H1 (cell line): ENCODE data around the gene TMEM182. TPM values are rescaled to one million over a fixed set of nuclear protein-coding genes. Genes with fewer than 3 reads are reported as not detected.

ENCODE experiments used
- CTCF ChIA-PET: fragments of 300-600 bp; sonication (Branson Sonifier 250); formaldehyde crosslinking; loops from one replicate; lab custom pipeline; 2021; ENCODE audit not compliant: partially characterized antibody; lab: Charles Lee
- POLR2A ChIA-PET: fragments of 300-600 bp; sonication (Branson Sonifier 250); formaldehyde crosslinking; loops from one replicate; lab custom pipeline; 2021; ENCODE audit warnings: inconsistent platforms; ENCODE audit not compliant: partially characterized antibody; lab: Charles Lee
- DNase-seq, 2 experiments: peaks; one replicate each; pipeline versions ENCODE4 v3.0.0 to v3.0.0-alpha.2; 2010 to 2022; ENCODE audit warnings: low spot score in 2 of 2, low read depth in 1 of 2, mixed read lengths in 1 of 2
- FAIRE-seq: peaks from 2 replicates; lab custom pipeline; 2011; peaks lifted over from hg19 to GRCh38; lab: Jason Lieb, UNC
- H2AFZ ChIP-seq: 2 replicates; pipeline ENCODE4 v1.8.1; 2012; ENCODE audit warnings: low read length, inconsistent platforms
- H2AK5ac ChIP-seq: 2 replicates; pipeline ENCODE4 v1.6.1; 2013; ENCODE audit warnings: low read depth, low read length
- H2BK120ac ChIP-seq: replicated peaks from 2 replicates; pipeline ENCODE3; 2013; ENCODE audit warnings: low read depth, low read length, inconsistent platforms
- H2BK12ac ChIP-seq: 2 replicates; pipeline ENCODE4 v1.6.1; 2013; ENCODE audit warnings: low read depth, low read length
- H2BK15ac ChIP-seq: 2 replicates; pipeline ENCODE4 v1.6.1; 2013; ENCODE audit warnings: low read length
- H2BK20ac ChIP-seq: 2 replicates; pipeline ENCODE4 v1.6.1; 2013; ENCODE audit warnings: low read length
- H2BK5ac ChIP-seq: 2 replicates; pipeline ENCODE4 v1.6.1; 2013; ENCODE audit warnings: low read depth, low read length
- H3K14ac ChIP-seq: 2 replicates; pipeline ENCODE4 v1.6.1; 2013; ENCODE audit warnings: inconsistent platforms; ENCODE audit not compliant: insufficient read length
- H3K18ac ChIP-seq: 2 replicates; pipeline ENCODE4 v1.6.1; 2013; ENCODE audit warnings: low read length; ENCODE audit errors: extremely low read depth
- H3K23ac ChIP-seq: 2 replicates; pipeline ENCODE4 v1.6.1; 2013; ENCODE audit warnings: inconsistent platforms; ENCODE audit not compliant: insufficient read length
- H3K23me2 ChIP-seq: 2 replicates; pipeline ENCODE4 v1.6.1; 2013; ENCODE audit warnings: low read depth, low read length
- H3K27ac ChIP-seq: 2 replicates; pipeline ENCODE4 v1.6.1; 2011; ENCODE audit warnings: low read depth, low read length, inconsistent platforms
- H3K27me3 ChIP-seq, 4 experiments: replicated peaks in 1 of 4; 1 replicate in 1 of 4; 2 replicates in 3 of 4; pipeline versions ENCODE4 v1.6.1 to v1.8.1; 2011 to 2013; ENCODE audit warnings: low read length in 3 of 4, mild to moderate bottlenecking in 3 of 4, inconsistent platforms in 2 of 4, mixed read lengths in 2 of 4, moderate library complexity in 1 of 4; ENCODE audit not compliant: control insufficient read depth in 3 of 4, insufficient read depth in 3 of 4; ENCODE audit errors: extremely low read depth in 1 of 4
- H3K36me3 ChIP-seq, 4 experiments: 2 replicates each; pipeline versions ENCODE4 v1.6.1 to v1.8.1; 2011 to 2013; ENCODE audit warnings: mild to moderate bottlenecking in 4 of 4, low read length in 3 of 4, moderate library complexity in 2 of 4, control low read depth in 1 of 4, inconsistent platforms in 1 of 4; ENCODE audit not compliant: insufficient read depth in 4 of 4, control insufficient read depth in 2 of 4
- H3K4ac ChIP-seq: replicated peaks from 2 replicates; pipeline ENCODE3; 2013; ENCODE audit warnings: low read length, low read depth, mixed read lengths, inconsistent platforms; ENCODE audit not compliant: insufficient read length
- H3K4me1 ChIP-seq, 4 experiments: replicated peaks in 1 of 4; 1 replicate in 1 of 4; 2 replicates in 3 of 4; pipeline versions ENCODE4 v1.6.1 to v1.8.1; 2011 to 2013; ENCODE audit warnings: low read length in 3 of 4, inconsistent platforms in 2 of 4, mixed read lengths in 1 of 4; ENCODE audit not compliant: insufficient read depth in 4 of 4, control insufficient read depth in 3 of 4
- H3K4me2 ChIP-seq, 2 experiments: 2 replicates each; pipeline versions ENCODE4 v1.6.1 to v1.8.1; 2011 to 2013; ENCODE audit warnings: low read depth in 2 of 2, low read length in 2 of 2, control low read depth in 1 of 2, inconsistent platforms in 1 of 2, mild to moderate bottlenecking in 1 of 2; ENCODE audit not compliant: insufficient read depth in 1 of 2
- H3K4me3 ChIP-seq, 4 experiments: fragments of 200-600, 300-600 bp in 1 of 4; sonication (generic), shearing (Covaris generic), sonication (Bioruptor Twin) in 1 of 4; 2 replicates each; pipeline versions ENCODE4 v1.5.1 to v1.8.1; 2011 to 2016; ENCODE audit warnings: low read length in 4 of 4, low read depth in 3 of 4, control low read depth in 2 of 4, inconsistent platforms in 2 of 4, mild to moderate bottlenecking in 2 of 4, mixed read lengths in 1 of 4, moderate library complexity in 1 of 4; ENCODE audit not compliant: insufficient read depth in 2 of 4; ENCODE audit errors: extremely low read depth in 1 of 4
- H3K56ac ChIP-seq: replicated peaks from 2 replicates; pipeline ENCODE3; 2013; ENCODE audit warnings: low read depth, mild to moderate bottlenecking, mixed read lengths, low read length, inconsistent platforms; ENCODE audit not compliant: insufficient read length
- H3K79me1 ChIP-seq: 2 replicates; pipeline ENCODE4 v1.6.1; 2013; ENCODE audit warnings: low read depth, low read length, control low read depth
- H3K79me2 ChIP-seq, 2 experiments: 2 replicates each; pipeline versions ENCODE4 v1.6.1 to v1.8.1; 2012 to 2013; ENCODE audit warnings: low read length in 2 of 2, mild to moderate bottlenecking in 2 of 2, inconsistent platforms in 1 of 2; ENCODE audit not compliant: insufficient read depth in 2 of 2, control insufficient read depth in 1 of 2
- H3K9ac ChIP-seq, 4 experiments: replicated peaks in 1 of 4; 1 replicate in 1 of 4; 2 replicates in 3 of 4; pipeline versions ENCODE4 v1.6.1 to v1.8.1; 2011 to 2013; ENCODE audit warnings: low read depth in 3 of 4, low read length in 3 of 4, control low read depth in 2 of 4, mild to moderate bottlenecking in 2 of 4, moderate library complexity in 2 of 4, inconsistent platforms in 1 of 4; ENCODE audit errors: extremely low read depth in 1 of 4
- H3K9me3 ChIP-seq, 2 experiments: 2 replicates each; pipeline versions ENCODE4 v1.6.1 to v1.8.1; 2012 to 2013; ENCODE audit warnings: mild to moderate bottlenecking in 2 of 2, moderate library complexity in 2 of 2, control low read depth in 1 of 2, inconsistent platforms in 1 of 2, low read depth in 1 of 2, low read length in 1 of 2, mixed read lengths in 1 of 2; ENCODE audit not compliant: insufficient read depth in 2 of 2
- H4K20me1 ChIP-seq, 2 experiments: replicated peaks in 1 of 2; 2 replicates each; pipeline versions ENCODE3 to v1.8.1; 2011 to 2013; ENCODE audit warnings: inconsistent platforms in 2 of 2, low read length in 2 of 2, mild to moderate bottlenecking in 1 of 2; ENCODE audit not compliant: insufficient read depth in 2 of 2, control insufficient read depth in 1 of 2
- H4K5ac ChIP-seq: 2 replicates; pipeline ENCODE4 v1.6.1; 2013; ENCODE audit warnings: low read length, low read depth, mixed read lengths, inconsistent platforms; ENCODE audit not compliant: insufficient read length
- H4K8ac ChIP-seq: 2 replicates; pipeline ENCODE4 v1.8.0; 2013; ENCODE audit warnings: mild to moderate bottlenecking, moderate library complexity, low read length, inconsistent platforms; ENCODE audit not compliant: insufficient read depth; ENCODE audit errors: extremely low read depth
- H4K91ac ChIP-seq: replicated peaks from 2 replicates; pipeline ENCODE3; 2013; ENCODE audit warnings: low read length, mixed read lengths, inconsistent platforms; ENCODE audit not compliant: insufficient read length
- BCL11A ChIP-seq, 2 experiments: IDR thresholded peaks; one replicate each; pipeline ENCODE4 v1.6.1; 2011; ENCODE audit warnings: low read depth in 2 of 2, low read length in 2 of 2, mild to moderate bottlenecking in 2 of 2
- CBX5 ChIP-seq: fragments of 300-800, 300-1000 bp; sonication (generic); IDR thresholded peaks from 2 replicates; pipeline ENCODE4 v1.7.1; 2016; ENCODE audit warnings: antibody characterized with exemption, low read length, low read depth
- CBX8 ChIP-seq: fragments of 300-800, 300-1000 bp; sonication (generic); IDR thresholded peaks from 2 replicates; pipeline ENCODE4 v1.7.1; 2016; ENCODE audit warnings: low read depth, low read length, borderline replicate concordance
- CHD2 ChIP-seq: IDR thresholded peaks from 2 replicates; pipeline ENCODE4 v1.6.1; 2012; ENCODE audit warnings: low read length, improper control_type of control experiment
- FOSL1 ChIP-seq: IDR thresholded peaks from 2 replicates; pipeline ENCODE4 v1.6.1; 2011; ENCODE audit warnings: mild to moderate bottlenecking, low read depth, low read length, moderate library complexity; ENCODE audit not compliant: insufficient read depth
- GTF2F1 ChIP-seq: IDR thresholded peaks from 2 replicates; pipeline ENCODE4 v1.6.1; 2012; ENCODE audit warnings: low read depth, low read length, improper control_type of control experiment, borderline replicate concordance
- JUND ChIP-seq: IDR thresholded peaks from 2 replicates; pipeline ENCODE4 v1.6.1; 2011; ENCODE audit warnings: mild to moderate bottlenecking, improper control_type of control experiment, low read length
- KDM5A ChIP-seq: fragments of 200-600 bp; IDR thresholded peaks from 2 replicates; pipeline ENCODE4 v1.7.1; 2012; ENCODE audit warnings: mild to moderate bottlenecking, low read length, inconsistent platforms, mixed read lengths
- MAFK ChIP-seq: IDR thresholded peaks from 2 replicates; pipeline ENCODE4 v1.6.1; 2012; ENCODE audit warnings: low read depth, mild to moderate bottlenecking, improper control_type of control experiment, low read length
- NANOG ChIP-seq: IDR thresholded peaks from 2 replicates; pipeline ENCODE4 v1.6.1; 2011; ENCODE audit warnings: low read length, low read depth, mild to moderate bottlenecking, inconsistent platforms; ENCODE audit not compliant: insufficient read depth, poor library complexity, severe bottlenecking
- RBBP5 ChIP-seq: IDR thresholded peaks from 2 replicates; pipeline ENCODE4 v1.7.1; 2012; ENCODE audit warnings: low read depth, mild to moderate bottlenecking, inconsistent platforms, low read length, moderate library complexity, borderline replicate concordance
- SRF ChIP-seq: IDR thresholded peaks from 2 replicates; pipeline ENCODE4 v1.6.1; 2011; ENCODE audit warnings: mild to moderate bottlenecking, low read depth, low read length, moderate library complexity
- TAF1 ChIP-seq: IDR thresholded peaks from 2 replicates; pipeline ENCODE4 v1.6.1; 2011; ENCODE audit warnings: mild to moderate bottlenecking, low read depth, low read length
- TEAD4 ChIP-seq: IDR thresholded peaks from 2 replicates; pipeline ENCODE4 v1.6.1; 2012; ENCODE audit warnings: low read depth, low read length, inconsistent platforms, mixed read lengths
- WGBS, 2 experiments: shearing (Covaris generic) in 1 of 2; methylation state at CpG; one replicate each; pipeline versions ENCODE4 v1.1.6 to v1.1.7; 2013 to 2015; ENCODE audit warnings: low lambda C conversion rate in 2 of 2, mixed read lengths in 2 of 2, inconsistent platforms in 1 of 2, low coverage in 1 of 2, missing lambda C conversion rate in 1 of 2; ENCODE audit not compliant: insufficient replicate concordance in 2 of 2, insufficient coverage in 1 of 2, insufficient read length in 1 of 2; ENCODE audit errors: extremely low coverage in 1 of 2, missing lambda C conversion rate in 1 of 2; 5-methylcytosine and 5-hydroxymethylcytosine counted together
- polyA plus RNA-seq, 7 experiments: library from polyadenylated mRNA; depleted of rRNA in 3 of 7; stranded (reverse) in 5 of 7; unstranded in 2 of 7; fragments of >200 nt in 5 of 7; fragments of 200-250 nt in 2 of 7; gene quantifications; 1 replicate in 5 of 7; 2 replicates in 1 of 7; 4 replicates in 1 of 7; pipeline versions ENCODE4 v1.2.1 to v1.2.3, GENCODE V29; 2011 to 2013; ENCODE audit warnings: missing spikeins in 2 of 7, mixed read lengths in 2 of 7
- total RNA-seq: library from RNA; stranded (reverse); fragmentation: NEBNext Ultra II Directional; extraction: Animal tissue kit (Norgen Biotek cat#: 25700); gene quantifications from 2 replicates; pipeline ENCODE4 v1.2.1, GENCODE V29; 2021

TMEM182 gene
- total and polyA plus RNA-seq, 2 of the 8 experiments (the other 6 are each of a cell fraction or from before 2014, with no cell fraction given), result 3.1 to 4.3 TPM

- Histone ChIP-seq H4K8ac (no peak overlapping the region), H3K4me3 (no peak overlapping the region), H3K23me2 (no peaks in the 10 kb centered on the region), H3K9ac (no peak overlapping the region), H3K27me3 (no peaks in the 10 kb centered on the region), H3K36me3 (no peaks in the 10 kb centered on the region), H3K79me2 (no peaks in the 10 kb centered on the region), H2AFZ (no peak overlapping the region), H3K4me2 (0 out of 4 replicates have a peak overlapping the region, but pooled peaks of 1 of the 2 experiments have one; percentile 18), H2BK120ac (no peak overlapping the region), H3K18ac (no peak overlapping the region), H3K4me1 (0 out of 7 replicates have a peak, but pooled peaks cover 0 to 2% (median 0%) of the 10 kb centered on the region in 4 experiments), H2AK5ac (no peak overlapping the region), H2BK5ac (no peak overlapping the region), H3K23ac (no peak overlapping the region), H4K20me1 (no peaks in the 10 kb centered on the region), H3K79me1 (no peaks in the 10 kb centered on the region), H2BK12ac (no peak overlapping the region), H3K14ac (no peak overlapping the region), H4K5ac (no peak overlapping the region), H2BK20ac (no peak overlapping the region), H2BK15ac (no peak overlapping the region), H3K56ac (no peak overlapping the region), H4K91ac (no peak overlapping the region), H3K4ac (no peak overlapping the region), H3K27ac (no peak overlapping the region), H3K9me3 (no peaks in the 10 kb centered on the region)
- FAIRE-seq (no peak), DNase-seq (no peak)
- POLR2A ChIA-PET, result no interaction called here
- 91% methylated on average over 3 of the region's 3 CpGs; no CpG with 5 or more reads in 1 of the 2 experiments for WGBS, 2 experiments
- CTCF ChIA-PET, result interaction anchor here (0.9 to 7.5 kb wide), 10 partner anchors 8 to 93 kb away, joined by 3 to 122 read pairs (median 16); partner anchors contain the start of gene TMEM182
- TF ChIP-seq NANOG, result no peak
- no peak for TF ChIP-seq SRF
- no peak for TF ChIP-seq FOSL1
- no peak for TF ChIP-seq GTF2F1
- TF ChIP-seq BCL11A (IDR thresholded peaks at IDR 0.05; ENCODE audit: low read depth in 2 of 2, low read length in 2 of 2), result no peak
- TF ChIP-seq MAFK, result no peak
- TF ChIP-seq TEAD4, result no peak
- TF ChIP-seq KDM5A, result no peak
- no peak for TF ChIP-seq RBBP5
- TF ChIP-seq CBX8, result no peak
- TF ChIP-seq CHD2, result no peak
- no peak for TF ChIP-seq TAF1
- no peak for TF ChIP-seq JUND
- no peak for TF ChIP-seq CBX5
These were observed 7.2 kb upstream of the TMEM182 start for GRCh38 chr2:102754456-102755145.
